ENCODE results near the gene LMNA. TPM values are rescaled to one million over a fixed set of nuclear protein-coding genes. Genes with fewer than 3 reads are reported as not detected.
"Not testable (repeated sequence)": the region's sequence is repeated elsewhere in the genome, so short reads cannot be mapped to it uniquely, and the experiment has no call there.

Gene LMNA
- total RNA-seq (2014; rRNA removed; shearing (Covaris generic)): 1,695 and 2,065 TPM in 2 replicates

- peak; percentile 100 for DNase-seq (ENCODE audit: low spot score)
Observed at GRCh38 chr1:156114101-156114918, at the start of gene LMNA. LMNA (plus strand) TSS chr1:156114711; CDS start chr1:156114919, 208 bp downstream.

- DNase-seq (ENCODE audit: low spot score): no peak
Observed at GRCh38 chr1:156065212-156065611, 49.3 kb upstream of the LMNA start.

GRCh38 chr1:156065871-156066270 is 48.6 kb upstream of the LMNA start:
- no peak for DNase-seq (ENCODE audit: low spot score)

- no peak for DNase-seq (ENCODE audit: low spot score)
Observed at GRCh38 chr1:156067262-156067661, 47.2 kb upstream of the LMNA start.

GRCh38 chr1:156069490-156070455 is 44.7 kb upstream of the LMNA start:
- no peak for DNase-seq (ENCODE audit: low spot score)

GRCh38 chr1:156070548-156070947 is 44.0 kb upstream of the LMNA start:
- DNase-seq (ENCODE audit: low spot score): no peak

- not testable (repeated sequence) for DNase-seq (ENCODE audit: low spot score)
Observed at GRCh38 chr1:156071332-156071816, 43.1 kb upstream of the LMNA start.

- DNase-seq (ENCODE audit: low spot score): no peak
Observed at GRCh38 chr1:156072251-156072650, 42.3 kb upstream of the LMNA start.

- DNase-seq (ENCODE audit: low spot score): no peak
Observed at GRCh38 chr1:156073110-156073687, 41.3 kb upstream of the LMNA start.

- no peak for DNase-seq (ENCODE audit: low spot score)
Observed at GRCh38 chr1:156073740-156074139, 40.8 kb upstream of the LMNA start.

GRCh38 chr1:156074661-156075060 is 39.9 kb upstream of the LMNA start:
- DNase-seq (ENCODE audit: low spot score): no peak

GRCh38 chr1:156075162-156075561 is 39.3 kb upstream of the LMNA start:
- DNase-seq (ENCODE audit: low spot score): no peak

- DNase-seq (ENCODE audit: low spot score): no peak
Observed at GRCh38 chr1:156075775-156076204, 38.7 kb upstream of the LMNA start.

- DNase-seq (ENCODE audit: low spot score): no peak
Observed at GRCh38 chr1:156076609-156077429, 37.7 kb upstream of the LMNA start.

- DNase-seq (ENCODE audit: low spot score): no peak
Observed at GRCh38 chr1:156077430-156077760, 37.1 kb upstream of the LMNA start.

- DNase-seq (ENCODE audit: low spot score): no peak
Observed at GRCh38 chr1:156078728-156079127, 35.8 kb upstream of the LMNA start.

- no peak for DNase-seq (ENCODE audit: low spot score)
Observed at GRCh38 chr1:156079762-156080161, 34.7 kb upstream of the LMNA start.

- DNase-seq (ENCODE audit: low spot score): no peak
Observed at GRCh38 chr1:156080241-156080862, 34.2 kb upstream of the LMNA start.

GRCh38 chr1:156080863-156081179 is 33.7 kb upstream of the LMNA start:
- DNase-seq (ENCODE audit: low spot score): no peak

- DNase-seq (ENCODE audit: low spot score): peak; percentile 51
Observed at GRCh38 chr1:156081180-156081916, 33.2 kb upstream of the LMNA start.
